NCI-H187 treated with DMSO at 0.1 percent for 48 hours (cell line): ENCODE measurements around the gene PRKAG2.
"Not testable (repeated sequence)": the region's sequence is repeated elsewhere in the genome, so short reads cannot be mapped to it uniquely, and the experiment has no call there.

Experiments
- DNase-seq: peaks from one replicate; lab custom pipeline; 2025; lab: John Stamatoyannopoulos, UW

PRKAG2 gene

DNA sequence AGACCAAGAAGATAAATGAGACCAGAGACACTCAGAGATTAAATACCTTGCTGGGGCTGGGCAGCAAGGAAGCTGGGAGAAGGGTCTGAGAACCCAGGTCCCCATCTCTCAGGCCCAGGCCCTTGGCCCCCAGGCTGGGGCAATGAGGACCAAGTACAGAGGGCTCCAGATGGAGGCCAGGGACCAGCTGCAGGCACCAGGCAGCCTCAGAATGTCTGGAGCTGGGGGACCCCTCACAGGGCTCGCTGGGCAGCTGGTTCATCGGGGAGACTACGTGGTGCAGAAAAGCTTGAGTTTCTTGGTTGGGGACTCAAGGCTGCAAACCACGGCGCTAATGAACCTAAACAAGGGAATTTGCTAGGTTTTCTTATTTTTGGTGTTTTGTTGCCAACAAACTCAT lies 75.6 kb downstream of the PRKAG2 start:
- DNase-seq, result no peak

- no peak for DNase-seq
These were observed 76.1 kb downstream of the PRKAG2 start for GRCh38 chr7:151800861-151801260.

DNA sequence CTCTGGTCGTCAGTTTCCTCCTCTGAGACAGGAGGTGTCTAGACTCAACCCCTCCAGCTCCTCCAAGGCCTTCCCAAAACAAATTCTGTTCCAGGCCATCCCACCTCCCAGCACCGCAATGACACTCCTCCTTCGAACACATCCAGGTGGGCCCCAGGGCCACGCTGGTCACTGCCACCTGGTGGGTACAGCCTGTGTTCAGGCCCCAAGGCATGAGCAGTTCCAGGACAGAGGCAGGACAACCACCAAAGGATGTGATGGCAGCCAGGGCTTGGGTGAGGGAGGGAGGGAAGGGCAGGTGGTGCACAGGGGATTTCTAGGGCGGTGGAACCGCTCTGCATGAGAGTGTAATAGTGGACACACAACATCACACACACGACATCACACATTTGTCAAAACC lies 76.5 kb downstream of the PRKAG2 start:
- DNase-seq, result no peak

GRCh38 chr7:151799506-151799905 lies 77.4 kb downstream of the PRKAG2 start:
- no peak for DNase-seq

DNA sequence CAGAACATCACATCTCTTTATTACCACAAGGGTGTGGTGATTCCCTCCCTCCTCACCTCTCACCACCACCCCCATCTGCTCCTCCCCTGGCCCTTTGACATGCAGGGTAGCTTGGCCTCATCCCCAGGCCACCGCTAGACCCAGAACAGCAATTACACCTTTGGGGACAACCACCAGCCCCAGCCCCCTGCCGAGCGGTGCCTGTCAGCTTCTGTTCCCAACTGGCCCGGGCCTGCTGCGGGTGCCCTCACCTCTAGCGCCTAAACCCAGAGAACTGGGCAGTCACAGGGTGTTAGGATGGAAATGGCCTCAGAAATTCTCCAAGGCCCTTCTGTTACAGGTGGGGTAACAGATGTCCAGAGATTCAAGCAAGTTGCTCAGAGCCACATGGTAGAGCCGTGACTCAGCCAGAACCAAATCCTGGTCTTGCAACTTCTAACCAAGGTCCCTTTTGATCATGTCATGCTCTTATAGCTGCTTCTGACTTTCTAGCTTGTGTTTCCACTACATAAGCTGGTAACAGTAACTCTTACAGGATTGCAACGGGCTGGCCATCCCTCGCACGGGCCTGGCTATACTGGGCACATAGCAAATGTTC lies 78.0 kb downstream of the PRKAG2 start:
- DNase-seq, result no peak

GRCh38 chr7:151797667-151798307 lies 79.1 kb downstream of the PRKAG2 start:
- not testable (repeated sequence) for DNase-seq

DNA sequence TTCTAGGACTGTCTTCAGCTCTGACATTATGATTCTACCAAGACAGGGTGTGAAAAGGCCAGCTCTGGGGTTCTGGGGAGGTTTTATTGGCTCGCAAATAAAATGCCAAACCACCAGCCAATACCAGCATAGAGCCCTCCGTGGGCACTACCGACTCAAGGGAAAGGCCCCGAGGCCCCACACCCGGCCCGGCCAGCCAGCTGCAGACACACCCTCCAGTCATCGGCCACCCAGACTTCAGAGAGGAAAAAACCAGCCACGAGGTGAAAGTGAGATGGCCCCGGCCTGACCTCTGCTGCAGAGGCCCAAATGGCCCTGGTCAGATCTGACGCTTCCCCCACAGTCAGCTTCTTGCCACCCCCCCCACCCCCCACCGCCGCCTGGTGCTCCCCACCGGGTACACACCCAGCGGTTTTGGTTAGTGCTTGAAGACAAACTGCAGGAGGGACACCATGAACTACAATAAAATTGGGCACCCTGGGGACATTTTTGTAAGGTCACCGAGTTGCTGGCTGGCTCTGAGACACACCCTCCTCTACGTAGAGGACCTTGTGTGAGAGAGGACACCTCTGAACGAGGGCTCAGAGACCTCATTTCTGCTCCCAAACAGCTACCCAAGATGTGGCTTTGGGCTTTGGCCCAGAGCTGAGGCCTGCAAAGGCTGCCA lies 79.9 kb downstream of the PRKAG2 start:
- no peak for DNase-seq

DNA sequence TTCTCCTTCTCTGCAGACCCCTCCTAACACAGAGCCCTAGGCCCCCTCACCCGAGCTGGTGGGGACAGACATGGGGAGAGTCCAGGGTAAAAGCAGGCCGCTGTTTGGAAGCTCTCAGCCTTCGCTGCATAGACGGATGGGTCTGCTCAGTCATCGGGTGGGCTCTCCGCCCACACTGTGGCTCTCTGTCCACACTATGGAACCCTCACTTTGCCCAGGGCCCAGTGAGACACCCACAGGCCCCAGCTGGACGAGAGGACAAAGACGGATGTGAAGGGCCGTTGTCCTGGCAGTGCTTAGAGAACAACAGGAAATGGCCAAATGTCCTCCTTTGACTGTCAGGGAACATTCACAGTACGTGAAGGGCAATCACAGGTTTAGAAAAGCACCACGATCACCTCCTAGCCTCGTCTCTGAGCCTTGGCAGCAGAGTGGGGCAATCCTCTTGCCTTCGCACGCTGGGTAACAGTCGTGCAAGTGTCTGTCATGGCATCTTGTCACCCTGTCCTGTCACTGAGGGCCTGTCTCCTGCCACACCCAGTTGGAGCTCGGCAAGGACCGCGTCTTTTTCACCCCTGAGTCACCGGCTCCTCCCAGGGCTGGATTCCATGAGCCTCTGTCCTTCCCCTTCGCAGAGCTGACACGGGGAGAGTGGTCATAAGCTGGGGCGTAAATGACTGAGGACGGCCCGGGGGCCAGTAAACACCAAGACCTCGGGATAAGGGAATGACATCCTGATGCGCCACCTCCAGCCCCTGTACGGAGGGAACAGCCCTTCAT lies 80.6 kb downstream of the PRKAG2 start:
- DNase-seq, result no peak

- no peak for DNase-seq
These were observed 81.6 kb downstream of the PRKAG2 start for GRCh38 chr7:151795168-151795811.

- peak; percentile 77 for DNase-seq
These were observed 82.3 kb downstream of the PRKAG2 start for GRCh38 chr7:151794508-151795167.

DNA sequence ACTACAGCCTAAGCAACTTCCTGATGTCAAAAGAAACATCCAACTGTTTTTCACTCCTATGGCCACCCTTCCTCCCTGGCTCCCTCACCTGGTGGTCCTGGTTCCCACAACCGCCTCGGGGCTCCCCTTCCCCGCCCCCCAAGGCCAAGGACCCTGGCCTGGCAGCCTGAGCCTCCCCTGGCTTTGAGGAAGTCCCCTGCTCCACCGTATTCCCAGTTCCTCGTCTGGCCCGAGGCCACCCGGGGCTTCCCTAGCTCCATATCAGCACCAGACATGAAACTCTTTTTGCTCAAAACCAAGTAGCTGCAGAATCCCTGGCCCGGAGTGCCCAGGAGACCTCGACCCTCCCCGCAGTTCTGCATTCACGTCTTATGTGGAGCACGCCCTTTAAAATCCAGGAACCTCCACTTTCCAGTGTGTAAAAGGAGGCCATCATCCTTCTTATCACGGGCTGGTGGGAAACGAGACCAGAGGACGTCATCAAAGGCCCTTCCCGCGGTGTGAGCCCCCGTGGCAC lies 82.9 kb downstream of the PRKAG2 start:
- no peak for DNase-seq

DNA sequence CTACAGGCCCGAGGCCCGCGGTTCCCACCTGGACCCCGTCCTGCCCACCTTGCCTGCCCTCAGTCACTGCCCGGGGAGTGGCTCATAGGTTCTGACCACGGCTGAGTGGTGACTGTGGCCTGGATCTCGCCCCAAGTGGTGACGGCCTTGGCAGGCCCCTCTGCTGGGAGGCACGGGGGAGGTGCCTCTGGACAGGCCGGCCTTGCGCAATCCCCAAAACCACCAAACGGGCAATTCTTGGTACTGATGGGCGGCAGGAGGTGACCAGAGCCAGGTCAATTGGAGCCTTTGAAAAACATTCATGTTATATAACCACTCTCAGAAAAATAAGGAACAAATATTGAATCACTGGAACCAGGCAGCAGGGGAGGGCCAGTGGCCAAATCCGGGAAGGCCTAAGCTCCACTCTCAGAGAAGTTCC lies 83.4 kb downstream of the PRKAG2 start:
- DNase-seq, result no peak

DNA sequence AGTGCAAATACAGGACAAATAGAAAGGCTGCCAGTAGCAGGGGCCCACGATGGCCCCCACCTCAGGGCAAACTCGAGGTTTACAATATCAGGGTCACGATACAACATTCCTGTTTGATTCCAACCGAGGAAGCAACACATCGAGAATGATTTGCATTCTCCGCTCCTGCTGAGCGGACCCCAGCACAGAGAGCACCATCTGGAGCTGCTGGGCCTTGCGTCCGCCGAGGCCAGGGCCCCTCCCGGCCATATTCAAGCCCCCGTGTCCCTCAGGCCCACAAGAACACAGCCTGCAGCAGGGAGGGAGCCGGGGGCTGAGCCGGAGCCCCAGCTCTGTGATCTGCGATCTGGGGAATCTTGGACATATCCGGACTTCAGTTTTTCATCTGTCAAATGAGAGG lies 84.3 kb downstream of the PRKAG2 start:
- no peak for DNase-seq

DNA sequence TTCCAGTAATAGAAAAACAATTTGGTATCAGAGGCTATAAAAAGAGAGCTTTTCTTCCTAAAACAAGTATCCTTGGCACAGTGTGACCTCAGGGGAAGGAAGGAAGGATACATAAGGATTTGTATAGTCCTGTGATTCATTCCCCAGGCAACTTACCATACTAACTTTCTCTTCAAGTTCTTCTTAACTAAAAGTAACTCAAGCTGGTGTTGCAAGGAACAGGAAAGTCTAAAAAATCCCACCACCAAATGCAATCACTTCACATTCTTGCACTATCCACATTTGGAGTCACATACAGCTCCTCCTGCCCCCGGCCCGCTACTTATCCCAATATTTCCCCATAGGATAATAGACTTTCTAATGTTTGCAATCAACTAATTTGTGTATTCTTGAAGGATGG lies 84.8 kb downstream of the PRKAG2 start:
- no peak for DNase-seq

DNA sequence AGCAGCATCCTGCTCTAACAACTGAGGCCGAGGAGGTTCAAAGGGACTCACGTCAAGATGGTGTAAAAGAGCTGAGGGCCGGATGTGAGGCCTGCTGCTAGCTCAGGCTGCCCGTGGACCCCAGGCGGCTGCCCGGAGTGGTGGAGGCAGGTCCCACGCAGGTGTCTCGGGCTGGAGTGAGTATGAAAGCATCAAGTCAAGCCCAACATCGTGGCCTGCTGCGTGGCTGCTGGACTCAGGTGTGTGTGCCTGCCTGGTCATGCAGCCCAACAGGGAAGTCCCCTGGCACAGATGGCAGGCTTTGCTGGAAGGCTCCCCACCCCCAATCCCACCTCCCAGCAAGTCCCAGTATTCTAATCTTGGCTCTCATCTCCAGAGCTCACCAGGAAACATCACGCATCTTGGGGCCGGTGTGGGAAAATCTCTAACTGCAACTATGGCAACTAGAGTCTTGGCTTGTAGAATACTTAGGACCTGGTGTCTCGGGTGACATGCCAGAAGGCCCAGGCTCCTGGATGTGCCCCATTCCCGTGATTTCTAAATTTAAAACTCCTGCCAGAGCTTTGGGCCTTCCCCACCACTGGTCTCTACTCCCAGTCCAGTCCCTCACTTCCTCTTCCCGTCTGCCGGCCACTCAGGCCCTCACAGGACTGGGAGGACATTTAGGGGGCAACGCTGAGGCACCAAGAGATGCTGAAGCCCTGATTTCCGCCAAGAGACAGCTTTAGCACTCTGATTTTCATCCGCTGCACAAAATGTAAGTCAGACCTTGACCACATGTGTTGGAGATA lies 85.9 kb downstream of the PRKAG2 start:
- DNase-seq, result no peak

- no peak for DNase-seq
These were observed 86.7 kb downstream of the PRKAG2 start for GRCh38 chr7:151790095-151790829.

DNA sequence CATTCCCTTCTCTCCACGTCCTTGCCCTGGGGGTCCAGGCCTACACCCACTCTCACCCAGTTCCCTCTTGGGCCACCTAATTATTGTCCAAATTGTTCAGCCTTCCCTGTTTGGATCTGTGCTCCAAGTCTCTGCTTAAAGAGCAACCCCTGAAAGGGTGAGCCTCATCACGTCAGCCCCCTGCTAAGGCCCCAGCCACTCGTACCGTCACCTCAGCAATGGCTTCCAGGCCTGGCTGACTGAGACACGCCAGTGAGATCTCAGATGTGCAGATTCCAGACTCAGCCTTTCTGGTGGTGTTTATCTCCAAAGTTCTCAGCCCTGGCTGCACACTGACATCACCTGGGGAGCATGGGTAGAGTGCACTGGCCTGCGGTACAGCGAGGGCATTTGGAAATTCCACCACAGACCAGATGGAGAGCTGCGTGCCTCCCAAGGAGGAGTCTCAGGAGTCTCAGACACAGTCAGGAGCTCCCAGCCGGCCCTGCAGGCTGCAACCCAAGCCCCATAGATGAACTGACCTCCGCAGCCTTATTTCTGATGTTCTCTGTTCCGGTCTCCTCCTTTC lies 87.5 kb downstream of the PRKAG2 start:
- no peak for DNase-seq

DNA sequence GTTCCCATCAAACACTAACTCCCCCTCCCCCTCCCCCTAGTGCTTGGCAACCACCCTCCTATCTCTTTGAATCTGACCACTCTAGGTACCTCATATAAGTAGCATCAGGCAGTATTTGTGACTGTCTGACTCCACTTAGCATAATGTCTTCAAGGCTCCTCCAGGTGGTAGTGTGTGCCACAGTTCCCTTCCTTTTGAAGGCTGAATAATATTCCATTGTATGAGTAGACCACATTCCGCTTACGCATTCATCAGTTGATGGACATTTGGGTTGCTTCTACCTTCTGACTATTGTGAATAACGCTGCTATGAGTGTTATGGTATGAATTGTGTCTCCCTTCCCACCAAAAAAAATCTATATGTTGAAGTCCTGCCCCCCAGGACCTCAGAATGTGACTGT lies 89.6 kb downstream of the PRKAG2 start:
- no peak for DNase-seq

GRCh38 chr7:151786936-151787335 lies 90.0 kb downstream of the PRKAG2 start:
- DNase-seq, result no peak

DNA sequence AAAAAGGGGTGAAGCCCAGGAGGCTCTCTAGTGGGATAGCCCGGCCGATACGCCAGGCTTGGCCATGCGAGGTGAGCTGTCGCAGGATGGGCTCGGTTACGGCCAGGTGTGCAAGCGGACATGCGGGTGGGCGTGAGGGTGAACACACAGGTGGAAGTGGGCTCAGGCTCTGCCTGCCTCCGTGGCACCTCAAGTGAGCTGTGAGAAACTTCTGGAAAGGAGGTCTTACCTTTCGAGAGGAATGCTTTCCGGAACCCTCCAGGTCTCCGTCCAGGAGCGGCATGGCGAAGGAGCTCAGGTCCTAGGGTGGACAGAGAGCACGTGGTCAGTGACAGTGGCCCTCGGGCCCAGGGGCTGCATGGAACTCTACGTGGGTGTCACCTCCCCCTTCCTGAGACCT lies 90.7 kb downstream of the PRKAG2 start:
- no peak for DNase-seq
